Neural cell (in vitro differentiated cells): Measurements from ENCODE around the gene PIP4K2C. TPM values are rescaled to one million over a fixed set of nuclear protein-coding genes. Genes with fewer than 3 reads are reported as not detected.

Experiments
- H2AFZ ChIP-seq: fragments of 200-600, 300-800 bp; sonication (generic), shearing (Covaris generic); 2 replicates; pipeline ENCODE4 v1.6.0; 2014; ENCODE audit warnings: low read depth, mild to moderate bottlenecking, antibody characterized with exemption, low read length, moderate library complexity
- H3F3A ChIP-seq: fragments of 200-600 bp; shearing (Covaris generic); 2 replicates; pipeline ENCODE4 v1.6.1; 2016; ENCODE audit warnings: mild to moderate bottlenecking, moderate library complexity, mixed read lengths, antibody characterized with exemption, low read length; ENCODE audit not compliant: insufficient read depth, poor library complexity, severe bottlenecking
- H3K27ac ChIP-seq: fragments of 200-600, 300-800 bp; sonication (generic), shearing (Covaris generic); 2 replicates; pipeline ENCODE4 v1.5.1; 2014; ENCODE audit warnings: mild to moderate bottlenecking, low read length, moderate library complexity
- H3K27me3 ChIP-seq: fragments of 300-800, 200-600 bp; sonication (generic), shearing (Covaris generic); 2 replicates; pipeline ENCODE4 v1.6.0; 2014; ENCODE audit warnings: mild to moderate bottlenecking, low read depth, low read length, moderate library complexity; ENCODE audit not compliant: insufficient read depth
- H3K36me3 ChIP-seq: fragments of 300-800, 200-600 bp; sonication (generic), shearing (Covaris generic); 2 replicates; pipeline ENCODE4 v1.5.1; 2014; ENCODE audit warnings: mild to moderate bottlenecking, antibody characterized with exemption, low read length, moderate library complexity; ENCODE audit not compliant: insufficient read depth
- H3K4me2 ChIP-seq: fragments of 300-800, 200-600 bp; sonication (generic), shearing (Covaris generic); 2 replicates; pipeline ENCODE4 v1.6.0; 2014; ENCODE audit warnings: mild to moderate bottlenecking, low read length
- H3K4me3 ChIP-seq: fragments of 300-800, 200-600 bp; sonication (generic), shearing (Covaris generic); 2 replicates; pipeline ENCODE4 v1.5.1; 2014; ENCODE audit warnings: mild to moderate bottlenecking, low read length, moderate library complexity
- H3K79me2 ChIP-seq: fragments of 200-600 bp; shearing (Covaris generic); replicated peaks from 2 replicates; pipeline ENCODE4 v1.6.0; 2014; ENCODE audit warnings: mild to moderate bottlenecking, low read length, moderate library complexity; ENCODE audit not compliant: insufficient read depth
- H3K9ac ChIP-seq: fragments of 300-800, 200-600 bp; sonication (generic), shearing (Covaris generic); 2 replicates; pipeline ENCODE4 v1.6.1; 2016; ENCODE audit warnings: mild to moderate bottlenecking, low read length, mixed read lengths
- H3K9me2 ChIP-seq: fragments of 200-600 bp; shearing (Covaris generic); 2 replicates; pipeline ENCODE4 v1.6.1; 2016; ENCODE audit warnings: mild to moderate bottlenecking, low read length, mixed read lengths; ENCODE audit not compliant: insufficient read depth
- H3K9me3 ChIP-seq: fragments of 200-600, 300-800 bp; sonication (generic), shearing (Covaris generic); 2 replicates; pipeline ENCODE4 v1.6.1; 2016; ENCODE audit warnings: mild to moderate bottlenecking, mixed run types, low read length, moderate library complexity, mixed read lengths
- H4K20me1 ChIP-seq: fragments of 200-600 bp; shearing (Covaris generic); 2 replicates; pipeline ENCODE4 v1.6.1; 2016; ENCODE audit warnings: mild to moderate bottlenecking, mixed run types; ENCODE audit not compliant: insufficient read depth
- CTCF ChIP-seq: fragments of 450-650 bp; IDR thresholded peaks from 2 replicates; pipeline ENCODE4 v1.5.1; 2014; ENCODE audit warnings: antibody characterized with exemption, mild to moderate bottlenecking, moderate library complexity; ENCODE audit not compliant: poor library complexity, severe bottlenecking
- EP300 ChIP-seq: fragments of 450-650 bp; conservative IDR thresholded peaks from 2 replicates; pipeline ENCODE4 v1.6.1; 2014; ENCODE audit warnings: antibody characterized with exemption, mild to moderate bottlenecking, moderate library complexity; ENCODE audit not compliant: poor library complexity, severe bottlenecking
- EZH2 ChIP-seq: fragments of 200-600, 300-800 bp; shearing (Covaris generic), sonication (generic); IDR thresholded peaks from 2 replicates; pipeline ENCODE4 v1.6.1; 2014; ENCODE audit warnings: antibody characterized with exemption, low read length, borderline replicate concordance, mild to moderate bottlenecking; ENCODE audit not compliant: insufficient read depth, poor library complexity, severe bottlenecking
- POLR2AphosphoS5 ChIP-seq: IDR thresholded peaks from 2 replicates; pipeline ENCODE4 v1.6.1; 2012
- RAD21 ChIP-seq: fragments of 450-650 bp; conservative IDR thresholded peaks from 2 replicates; pipeline ENCODE4 v1.6.1; 2014; ENCODE audit warnings: antibody characterized with exemption, mild to moderate bottlenecking, moderate library complexity
- REST ChIP-seq: IDR thresholded peaks from 2 replicates; pipeline ENCODE4 v1.6.1; 2012; ENCODE audit warnings: borderline replicate concordance
- SMC3 ChIP-seq: fragments of 450-650 bp; conservative IDR thresholded peaks from 2 replicates; pipeline ENCODE4 v1.6.1; 2014; ENCODE audit warnings: antibody characterized with exemption, mild to moderate bottlenecking, moderate library complexity; ENCODE audit not compliant: poor library complexity
- TAF1 ChIP-seq: IDR thresholded peaks from 2 replicates; pipeline ENCODE4 v1.6.1; 2012; ENCODE audit warnings: low read depth
- polyA plus RNA-seq: library from polyadenylated mRNA; depleted of rRNA; stranded (reverse); fragments of >200 nt; gene quantifications from 2 replicates; pipeline ENCODE4 v1.2.3, GENCODE V29; 2014

The PIP4K2C gene
- polyA plus RNA-seq, 1 donor from 2014 or later, result 22.1 TPM

GRCh38 chr12:57577981-57578758 lies 12.8 kb upstream of the PIP4K2C start:
- Histone ChIP-seq H3K9ac (no peak overlapping the region), H3K27ac (no peak overlapping the region), H3F3A (no peaks in the 10 kb centered on the region), H3K36me3 (peaks cover 20% of the 10 kb centered on the region), H3K79me2 (no peaks in the 10 kb centered on the region), H3K27me3 (no peaks in the 10 kb centered on the region), H4K20me1 (no peaks in the 10 kb centered on the region), H3K9me3 (no peaks in the 10 kb centered on the region), H3K4me2 (no peak overlapping the region), H3K9me2 (no peaks in the 10 kb centered on the region), H2AFZ (no peak overlapping the region), H3K4me3 (no peak overlapping the region)
- TF ChIP-seq EZH2, result no peak
- TF ChIP-seq REST, result no peak
- no peak for TF ChIP-seq SMC3
- TF ChIP-seq CTCF, result no peak
- no peak for TF ChIP-seq EP300
- no peak for TF ChIP-seq POLR2AphosphoS5
- TF ChIP-seq RAD21, result no peak

GRCh38 chr12:57579011-57579410 lies 12.0 kb upstream of the PIP4K2C start:
- Histone ChIP-seq H3K4me2 (no peak overlapping the region), H3K4me3 (no peak overlapping the region), H3K9me3 (no peaks in the 10 kb centered on the region), H3K36me3 (peaks cover 20% of the 10 kb centered on the region), H4K20me1 (no peaks in the 10 kb centered on the region), H3K9me2 (no peaks in the 10 kb centered on the region), H3K9ac (no peak overlapping the region), H2AFZ (no peak overlapping the region), H3F3A (no peaks in the 10 kb centered on the region), H3K79me2 (no peaks in the 10 kb centered on the region), H3K27ac (no peak overlapping the region), H3K27me3 (no peaks in the 10 kb centered on the region)
- no peak for TF ChIP-seq TAF1
- no peak for TF ChIP-seq EP300
- no peak for TF ChIP-seq CTCF
- no peak for TF ChIP-seq REST
- no peak for TF ChIP-seq POLR2AphosphoS5
